ENCODE measurements around the gene ENPEP. TPM values are rescaled to one million over a fixed set of nuclear protein-coding genes. Genes with fewer than 3 reads are reported as not detected.

ENPEP gene
- total and polyA plus RNA-seq, 2 donors from 2014 or later, result 39.9 to 83.2 TPM

DNA sequence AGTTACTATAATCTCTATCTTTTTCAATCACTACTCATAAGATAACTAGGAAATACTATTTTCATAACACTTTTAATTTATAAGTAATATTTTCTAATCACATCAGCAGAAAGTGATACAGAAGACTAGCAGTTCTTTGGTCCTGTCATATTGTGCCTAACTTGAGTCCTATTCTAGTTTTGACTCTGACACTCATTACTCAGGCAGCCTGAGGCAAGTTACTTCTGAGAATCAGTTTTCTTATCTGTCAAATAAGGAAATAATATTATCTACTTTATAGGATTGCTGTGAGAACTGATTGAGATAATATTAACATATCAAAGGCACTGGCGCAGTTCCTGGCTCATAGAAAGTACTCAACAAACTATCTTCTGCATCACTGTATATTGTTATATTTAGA lies 129.1 kb downstream of the ENPEP start:
- H3K4me1 ChIP-seq (ENCODE audit: control insufficient read depth in 2 of 3, insufficient read depth in 2 of 3, low read depth in 1 of 3, low read length in 3 of 3), result no peaks in the 10 kb centered on the region
- FAIRE-seq (no peak), DNase-seq (no peak)

GRCh38 chr4:110609044-110609750 lies 133.2 kb downstream of the ENPEP start:
- no peak for FAIRE-seq
- intact Hi-C loops (cut with DNase I), result no loop called here
- H3K27me3 ChIP-seq (ENCODE audit: control insufficient read depth, insufficient read depth, low read length), result peaks cover 52% of the 10 kb centered on the region

More for the DNA sequence above, 129.1 kb downstream of the ENPEP start:
- Histone ChIP-seq H3K27me3 (ENCODE audit: control insufficient read depth, insufficient read depth, low read length) (peaks cover 16% of the 10 kb centered on the region), H3K36me3 (ENCODE audit: control insufficient read depth in 2 of 3, insufficient read depth in 3 of 3, low read length in 3 of 3) (no peaks in the 10 kb centered on the region), H3K9me3 (ENCODE audit: control insufficient read depth in 2 of 3, insufficient read depth in 1 of 3, low read length in 3 of 3) (no peaks in the 10 kb centered on the region), H3K9ac (ENCODE audit: low read length in 3 of 3) (no peak overlapping the region), H3K27ac (ENCODE audit: low read depth in 2 of 2, low read length in 2 of 2) (no peak overlapping the region), H3K4me3 (ENCODE audit: low read length in 3 of 3) (no peak overlapping the region)
- no peak for TF ChIP-seq CTCF (IDR thresholded peaks at IDR 0.05; ENCODE audit: borderline replicate concordance, extremely low read depth, insufficient read depth)
- intact Hi-C loops (cut with DNase I), result no loop called here

DNA sequence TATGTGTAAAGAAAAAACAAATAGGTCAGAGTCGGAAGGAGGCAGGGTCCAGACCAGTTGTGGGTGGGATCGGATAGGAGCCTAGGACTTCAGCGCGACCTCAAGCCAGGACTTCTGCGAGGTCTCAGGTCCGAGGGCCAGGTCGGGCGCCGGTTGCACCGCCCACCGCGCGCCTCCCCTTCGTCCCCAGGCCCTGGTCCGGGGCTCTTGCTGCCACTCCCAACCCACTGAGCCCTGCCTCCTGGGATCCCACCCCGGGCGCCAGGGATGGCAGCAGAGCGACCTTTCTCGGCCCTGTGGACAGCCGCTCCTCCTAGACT lies 134.6 kb downstream of the ENPEP start:
- Histone ChIP-seq H3K27ac (ENCODE audit: low read depth in 2 of 2, low read length in 2 of 2) (no peak overlapping the region), H3K27me3 (ENCODE audit: control insufficient read depth, insufficient read depth, low read length) (peaks cover 63% of the 10 kb centered on the region), H3K4me1 (ENCODE audit: control insufficient read depth in 2 of 3, insufficient read depth in 2 of 3, low read depth in 1 of 3, low read length in 3 of 3) (peaks cover 0 to 6% (median 0%) of the 10 kb centered on the region in 3 donors), H3K36me3 (ENCODE audit: control insufficient read depth in 2 of 3, insufficient read depth in 3 of 3, low read length in 3 of 3) (no peaks in the 10 kb centered on the region), H3K9ac (ENCODE audit: low read length in 3 of 3) (no peak overlapping the region), H3K9me3 (ENCODE audit: control insufficient read depth in 2 of 3, insufficient read depth in 1 of 3, low read length in 3 of 3) (no peaks in the 10 kb centered on the region), H3K4me3 (ENCODE audit: low read length in 3 of 3) (no peak overlapping the region)
- no peak for TF ChIP-seq CTCF (IDR thresholded peaks at IDR 0.05; ENCODE audit: borderline replicate concordance, extremely low read depth, insufficient read depth)
- DNase-seq (peak in 3 of 5 donors; percentile 12 to 48 (median 29)), FAIRE-seq (no peak)
- intact Hi-C loops (cut with DNase I), result no loop called here

More at GRCh38 chr4:110609044-110609750, 133.2 kb downstream of the ENPEP start:
- peak in 2 of 5 donors; percentile 10 to 13 for DNase-seq
- Histone ChIP-seq H3K27ac (ENCODE audit: low read depth in 2 of 2, low read length in 2 of 2) (no peak overlapping the region), H3K36me3 (ENCODE audit: control insufficient read depth in 2 of 3, insufficient read depth in 3 of 3, low read length in 3 of 3) (no peaks in the 10 kb centered on the region), H3K4me1 (ENCODE audit: control insufficient read depth in 2 of 3, insufficient read depth in 2 of 3, low read depth in 1 of 3, low read length in 3 of 3) (peaks cover 0 to 6% (median 0%) of the 10 kb centered on the region in 3 donors), H3K9me3 (ENCODE audit: control insufficient read depth in 2 of 3, insufficient read depth in 1 of 3, low read length in 3 of 3) (no peaks in the 10 kb centered on the region), H3K4me3 (ENCODE audit: low read length in 3 of 3) (no peak overlapping the region), H3K9ac (ENCODE audit: low read length in 3 of 3) (no peak overlapping the region)
- TF ChIP-seq CTCF (IDR thresholded peaks at IDR 0.05; ENCODE audit: borderline replicate concordance, extremely low read depth, insufficient read depth), result no peak

All from kidney (tissue), 14 donors.